Bone marrow (tissue), 2 donors: Measurements from ENCODE around the gene RASGRP2.
"Not testable (repeated sequence)": the region's sequence is repeated elsewhere in the genome, so short reads cannot be mapped to it uniquely, and the experiment has no call there.

Experiments
- DNase-seq, 2 donors: peaks; one replicate each; lab custom pipeline; 2025; lab: John Stamatoyannopoulos, UW

RASGRP2 gene

DNA sequence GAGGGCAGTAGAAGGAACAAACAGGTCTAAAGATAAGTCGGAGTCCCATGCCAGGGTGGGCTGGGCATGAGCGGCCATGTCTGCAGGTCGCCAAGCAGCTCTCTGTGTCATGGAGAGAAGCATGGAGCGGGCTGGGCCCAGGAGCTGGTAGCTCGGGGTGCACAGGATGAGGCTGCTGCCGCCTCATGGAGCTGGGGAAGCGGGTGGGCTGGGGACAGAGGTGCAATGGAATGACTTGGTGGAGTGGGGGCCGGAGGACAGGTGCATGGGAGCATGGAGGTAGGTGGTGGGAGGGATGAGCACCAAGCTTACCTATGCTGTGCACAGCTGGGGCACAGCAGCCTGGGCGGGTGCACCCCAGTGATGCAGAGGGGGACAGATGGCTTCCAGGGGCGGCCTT is 24.5 kb downstream of the RASGRP2 start:
- DNase-seq: no peak

DNA sequence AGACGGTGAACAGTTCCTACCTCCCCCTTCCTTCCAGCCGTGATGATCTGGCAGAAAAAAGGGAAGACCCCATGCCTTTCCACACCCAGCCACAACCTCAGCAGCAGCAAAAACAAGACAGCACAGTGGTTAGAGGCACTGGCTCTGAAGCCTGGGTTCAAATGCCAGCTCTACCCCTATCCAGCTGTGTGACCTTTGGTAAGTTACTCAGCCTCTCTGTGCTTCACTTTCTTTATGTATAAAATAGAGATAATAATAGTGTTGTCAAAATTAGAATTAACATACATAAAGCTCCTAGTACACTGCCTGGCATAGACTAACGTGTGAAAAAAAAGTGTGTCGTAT is 25.2 kb downstream of the RASGRP2 start:
- DNase-seq: no peak

DNA sequence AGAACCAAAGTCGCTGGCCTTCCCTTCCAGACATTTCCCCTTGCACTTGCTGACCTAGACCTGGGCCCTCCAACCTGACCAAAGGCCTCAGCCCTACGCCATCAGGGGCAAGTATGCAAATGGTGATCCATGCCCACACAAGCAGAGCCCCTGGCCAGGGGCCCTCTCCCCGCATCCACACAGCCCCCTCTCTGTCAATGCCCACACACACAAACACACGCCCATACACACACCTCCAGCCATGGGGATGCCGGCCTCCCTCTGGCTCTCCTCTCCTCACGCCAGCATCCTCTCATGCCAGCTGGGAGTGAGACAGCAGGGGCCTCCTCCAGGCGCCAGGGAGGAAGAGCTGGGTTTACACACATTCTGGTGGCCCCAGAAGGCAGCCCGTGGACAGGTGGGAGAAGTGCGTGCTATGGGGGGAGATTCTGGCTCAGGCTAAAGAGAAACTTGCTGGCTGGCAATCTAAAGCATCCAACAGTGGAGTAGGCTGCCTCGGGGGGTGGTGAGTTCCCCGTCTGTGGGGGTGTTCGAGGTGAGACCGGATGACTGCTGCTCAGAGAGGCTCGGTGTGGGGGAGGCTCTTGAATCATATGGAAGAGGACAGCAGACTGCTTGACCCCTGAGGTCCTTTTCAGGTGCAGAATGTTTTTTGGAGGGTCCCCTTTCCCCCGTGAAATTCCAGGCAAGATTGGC is 25.7 kb downstream of the RASGRP2 start:
- no peak for DNase-seq

DNA sequence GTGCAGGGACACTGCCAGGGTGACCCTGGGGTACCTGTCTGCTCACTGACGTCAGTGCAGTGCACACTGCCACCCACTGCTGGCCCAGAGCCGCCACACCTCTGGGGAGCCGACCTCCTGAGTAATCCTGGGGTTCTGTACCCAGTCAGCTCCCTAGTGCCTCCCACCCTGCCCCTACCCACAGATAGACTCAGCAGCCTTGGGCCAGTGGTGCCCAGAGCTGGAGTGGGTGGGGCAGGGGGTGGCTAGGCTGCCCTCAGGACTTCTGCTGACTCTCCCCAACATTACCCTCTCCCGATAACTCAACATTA is 26.7 kb downstream of the RASGRP2 start:
- DNase-seq: no peak

DNA sequence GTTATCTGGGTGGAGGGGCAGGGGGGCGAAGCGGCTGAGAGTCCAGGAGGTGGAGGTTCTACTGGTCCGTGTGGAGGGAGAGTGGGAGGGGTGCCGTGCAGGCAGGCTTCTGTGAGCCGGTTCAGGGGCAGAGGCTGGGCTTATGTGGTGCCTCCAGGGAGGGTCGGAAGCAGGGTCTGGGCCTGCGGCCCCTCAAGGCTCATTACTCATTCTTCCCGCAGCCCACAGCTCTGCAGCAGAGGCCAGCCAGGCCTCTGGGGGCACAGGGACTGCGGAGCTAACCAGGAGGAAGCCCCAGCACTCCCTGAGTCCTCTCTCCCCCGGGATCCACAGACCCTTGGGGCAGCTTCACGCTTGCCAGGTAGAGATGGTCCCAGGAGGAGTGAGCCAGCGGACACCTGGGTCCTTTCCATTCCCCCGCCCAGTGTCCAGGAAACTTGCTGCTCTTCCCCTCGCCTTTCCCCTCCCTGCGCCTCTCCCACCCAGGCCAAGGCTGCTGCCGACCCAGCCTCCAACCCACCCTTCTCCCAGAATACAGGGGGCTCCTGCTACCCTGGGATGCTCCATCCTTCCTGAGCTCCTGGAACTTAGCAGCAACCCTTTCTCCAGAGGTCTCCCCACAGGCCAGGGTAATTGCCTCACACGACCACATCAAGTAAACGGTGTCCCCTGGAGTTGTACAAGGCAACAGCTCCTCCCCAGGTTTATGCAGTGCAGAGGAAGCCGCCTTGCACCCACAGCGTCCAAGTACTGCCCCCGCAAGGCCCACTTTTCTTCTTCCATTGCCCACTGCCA is 27.3 kb downstream of the RASGRP2 start:
- DNase-seq: peak in 1 of 2 donors; percentile 16

DNA sequence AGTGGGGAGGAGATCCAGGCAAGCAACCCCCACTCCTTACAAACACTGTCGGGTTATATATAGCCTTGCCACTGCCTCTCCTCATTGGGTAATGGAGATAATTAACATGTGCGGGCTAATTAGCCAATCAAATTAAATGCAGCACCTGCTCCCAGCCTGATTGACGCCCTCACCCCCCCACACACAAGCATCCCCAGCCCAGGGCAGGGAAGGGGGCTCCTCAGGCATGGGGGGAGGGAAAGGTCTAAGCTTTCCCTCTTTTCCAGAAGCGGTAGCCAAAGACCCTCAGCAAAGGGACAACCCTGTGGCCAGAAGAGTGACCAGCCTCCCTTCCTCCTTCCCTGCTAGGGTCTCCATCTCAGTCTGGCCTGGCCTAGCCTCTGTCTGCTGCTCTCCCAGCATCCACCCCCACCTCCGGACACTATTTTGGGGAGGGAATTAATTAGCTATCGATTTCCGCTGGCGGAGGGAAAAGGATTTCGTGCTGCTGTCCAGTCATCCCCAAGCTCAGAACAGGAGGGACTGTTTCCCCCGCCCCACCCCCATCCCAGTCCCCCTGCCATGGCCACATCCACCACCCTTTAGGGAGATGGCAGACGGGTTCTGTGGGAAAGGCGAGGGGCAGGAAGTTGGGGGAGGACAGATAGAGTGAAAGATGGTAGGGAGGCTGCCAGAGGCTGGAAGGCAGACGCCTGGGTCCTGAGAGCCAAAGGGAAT is 28.0 kb downstream of the RASGRP2 start:
- DNase-seq: no peak

DNA sequence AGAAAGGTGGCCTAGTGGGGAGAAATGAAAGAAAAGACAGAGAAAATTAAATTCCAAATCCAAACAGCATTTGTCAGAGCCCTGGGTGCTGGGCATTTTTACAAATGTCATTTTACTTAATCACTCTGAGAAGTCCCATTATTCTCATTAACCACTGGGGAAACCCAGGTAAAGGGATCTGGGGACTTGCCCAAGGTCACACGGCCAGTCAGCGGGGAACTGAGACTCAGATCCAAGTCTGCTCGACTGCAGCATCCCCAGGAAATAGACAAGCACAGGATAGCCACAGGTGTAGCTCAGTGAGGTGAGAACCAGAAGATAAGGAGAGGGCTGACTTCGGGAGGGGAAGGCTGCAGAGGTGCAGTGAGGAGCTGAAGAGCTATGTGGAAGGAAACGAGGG is 28.8 kb downstream of the RASGRP2 start:
- no peak for DNase-seq

DNA sequence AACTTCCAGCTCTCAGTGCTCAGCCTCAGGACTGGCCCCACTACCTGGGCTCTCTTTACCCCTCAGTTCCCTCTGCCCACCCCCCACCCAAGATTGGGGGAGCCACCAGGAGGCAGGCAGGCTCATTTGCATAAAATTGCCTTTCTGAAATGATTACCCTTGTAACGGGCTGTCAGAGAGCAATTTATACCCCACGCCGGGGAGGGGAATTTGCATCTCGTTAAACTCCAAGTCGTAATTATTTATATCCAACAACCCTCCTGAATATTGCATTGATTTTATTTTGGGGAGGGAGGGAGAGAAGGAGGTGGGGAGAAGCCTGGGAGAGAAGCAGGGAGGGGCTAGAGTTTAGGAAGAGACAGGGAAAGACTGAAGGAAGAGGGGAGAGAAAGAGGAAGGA is 29.3 kb downstream of the RASGRP2 start:
- no peak for DNase-seq

DNA sequence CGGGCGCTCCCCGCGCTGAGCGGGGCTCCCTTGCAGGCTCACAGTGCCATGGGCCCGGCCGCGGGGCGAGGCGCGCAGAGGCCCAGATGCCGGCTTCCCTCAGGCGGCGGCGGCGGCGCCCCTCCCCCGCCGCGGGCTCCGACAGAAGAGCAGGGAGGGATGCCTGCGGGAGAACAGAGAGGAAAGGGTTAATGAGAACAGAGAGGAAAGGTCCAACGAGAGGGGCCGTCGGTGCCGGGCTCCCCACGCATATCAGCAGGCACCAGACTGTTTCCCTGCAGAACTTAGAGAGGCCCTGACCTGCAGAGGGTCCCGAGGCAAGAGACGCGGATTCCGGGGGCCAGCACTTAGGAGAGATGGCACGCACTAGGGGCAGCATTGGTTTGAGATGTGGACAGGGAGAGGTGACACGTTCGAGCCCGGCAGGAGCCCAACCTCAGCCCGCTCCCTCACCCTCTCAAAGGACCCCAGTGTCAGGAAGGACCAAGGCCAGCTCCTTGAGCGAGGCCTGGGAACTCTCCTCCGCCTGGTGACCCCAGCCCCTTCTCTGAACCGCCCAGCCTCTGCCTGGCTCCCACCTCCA is 30.1 kb downstream of the RASGRP2 start:
- DNase-seq: no peak

DNA sequence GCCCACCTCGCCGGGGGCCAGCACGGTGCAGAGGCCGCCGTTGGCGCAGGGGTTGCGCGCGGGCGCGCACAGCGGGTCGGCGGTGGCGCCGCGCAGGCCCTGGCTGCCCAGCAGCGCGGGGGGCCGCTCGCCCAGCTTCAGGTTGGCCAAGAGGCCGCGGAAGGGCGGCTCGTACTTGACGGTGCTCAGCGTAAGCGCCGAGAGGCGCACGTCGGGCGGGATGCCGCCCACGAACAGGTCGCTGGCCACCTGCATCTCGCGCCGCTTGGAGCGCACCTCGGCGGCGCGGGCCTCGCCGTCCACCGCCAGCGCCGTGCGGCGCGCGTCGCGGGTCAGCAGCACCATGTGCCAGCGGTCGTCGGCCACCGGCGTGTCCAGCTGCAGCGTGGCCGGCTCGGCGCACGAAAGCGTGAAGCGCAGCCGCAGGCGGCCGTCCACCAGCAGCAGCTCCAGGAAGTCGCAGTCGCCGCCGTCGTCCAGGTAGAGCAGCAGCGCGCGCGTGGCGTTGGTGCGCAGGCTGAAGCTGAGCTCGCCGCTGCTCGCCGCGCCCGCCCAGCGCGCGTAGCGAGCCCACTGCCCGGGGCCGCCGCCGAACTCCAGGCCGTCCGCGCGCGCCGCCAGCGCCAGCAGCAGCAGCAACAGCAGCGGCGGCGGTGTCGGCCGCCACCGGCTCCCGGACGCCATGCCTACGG is 30.8 kb downstream of the RASGRP2 start:
- DNase-seq: no peak

DNA sequence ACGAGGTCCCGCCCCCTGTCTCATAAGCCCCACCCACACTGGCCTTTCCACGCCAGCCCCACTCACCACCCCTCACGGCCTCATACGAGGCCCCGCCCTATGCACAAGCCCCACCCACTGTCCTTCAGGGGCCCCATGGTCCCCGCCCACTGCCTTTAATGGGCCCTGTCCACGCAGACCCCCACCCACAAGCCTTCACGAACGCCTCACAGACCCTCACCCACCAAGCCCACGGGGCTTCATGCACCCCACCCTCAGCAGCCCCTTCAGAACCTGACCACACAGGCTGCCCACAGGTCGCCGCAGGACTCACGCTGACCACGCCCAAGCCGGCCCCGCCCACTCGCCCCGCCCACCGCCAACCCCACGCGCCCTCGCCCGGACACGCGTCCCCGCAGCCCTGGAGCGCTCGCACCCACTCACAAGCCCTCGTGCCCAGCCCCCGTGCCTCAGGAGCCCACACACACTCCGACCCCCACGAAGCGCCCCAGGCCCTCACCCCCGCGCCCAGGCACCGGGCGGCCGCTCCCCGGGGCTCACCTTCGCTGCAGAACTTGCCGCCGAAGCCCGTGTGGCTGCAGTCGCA is 31.4 kb downstream of the RASGRP2 start:
- no peak for DNase-seq

DNA sequence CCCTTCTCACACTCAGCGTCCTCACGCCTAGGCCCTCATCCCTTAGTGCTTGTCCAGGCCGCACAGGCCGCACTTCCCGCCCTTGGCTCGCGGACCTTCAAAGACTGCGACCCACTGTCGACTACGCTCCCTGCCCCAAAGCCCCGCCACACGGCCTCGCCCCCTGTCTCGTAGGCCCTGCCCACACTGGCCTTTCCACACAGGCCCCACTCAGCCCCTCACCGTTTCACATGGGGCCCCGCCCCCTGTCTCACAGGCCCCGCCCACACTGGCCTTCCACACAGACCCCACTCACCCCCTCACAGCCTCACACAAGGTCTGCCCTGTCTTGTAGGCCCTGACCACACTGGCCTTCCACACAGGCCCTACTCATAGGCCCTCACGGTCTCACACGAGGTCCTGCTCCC is 32.0 kb downstream of the RASGRP2 start:
- no peak for DNase-seq

DNA sequence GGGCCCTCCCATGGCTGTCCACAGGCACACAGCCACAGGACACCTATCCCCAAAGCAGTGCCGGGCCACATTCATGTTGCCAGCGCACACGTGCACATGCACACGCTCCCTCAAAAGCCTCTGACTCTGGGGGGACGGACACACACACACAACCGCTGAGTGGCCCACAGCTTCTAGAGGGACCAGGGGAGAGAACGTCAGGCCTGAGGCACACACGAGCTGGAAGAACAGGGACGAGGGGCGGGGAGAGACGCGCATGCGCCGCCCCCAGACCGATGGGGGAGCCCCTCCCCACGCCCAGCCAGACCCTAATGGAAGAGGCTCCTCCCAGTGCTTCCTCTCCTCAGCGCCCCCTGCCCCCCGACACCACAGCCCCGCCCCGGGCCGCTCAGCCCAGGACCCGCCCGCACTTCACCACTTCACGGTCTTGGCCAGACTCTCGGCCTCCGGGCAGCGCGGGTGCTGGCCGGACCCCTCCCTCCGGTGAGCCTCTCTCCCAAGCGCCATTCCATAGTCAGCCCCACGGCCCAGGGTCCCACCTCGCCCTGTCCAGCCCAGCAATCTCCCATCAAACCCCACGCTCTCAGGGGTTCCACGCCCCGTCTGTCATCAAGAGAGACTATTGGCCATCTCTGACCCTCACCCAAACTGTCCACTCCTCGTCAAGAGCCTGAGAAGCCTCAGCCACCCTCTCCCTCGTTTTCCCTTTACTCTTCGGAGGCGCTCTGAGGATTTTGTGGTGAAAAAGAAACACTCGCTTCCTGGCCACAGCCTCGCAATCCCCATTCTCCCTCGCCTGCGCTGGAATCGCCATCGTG is 32.6 kb downstream of the RASGRP2 start:
- DNase-seq: no peak

DNA sequence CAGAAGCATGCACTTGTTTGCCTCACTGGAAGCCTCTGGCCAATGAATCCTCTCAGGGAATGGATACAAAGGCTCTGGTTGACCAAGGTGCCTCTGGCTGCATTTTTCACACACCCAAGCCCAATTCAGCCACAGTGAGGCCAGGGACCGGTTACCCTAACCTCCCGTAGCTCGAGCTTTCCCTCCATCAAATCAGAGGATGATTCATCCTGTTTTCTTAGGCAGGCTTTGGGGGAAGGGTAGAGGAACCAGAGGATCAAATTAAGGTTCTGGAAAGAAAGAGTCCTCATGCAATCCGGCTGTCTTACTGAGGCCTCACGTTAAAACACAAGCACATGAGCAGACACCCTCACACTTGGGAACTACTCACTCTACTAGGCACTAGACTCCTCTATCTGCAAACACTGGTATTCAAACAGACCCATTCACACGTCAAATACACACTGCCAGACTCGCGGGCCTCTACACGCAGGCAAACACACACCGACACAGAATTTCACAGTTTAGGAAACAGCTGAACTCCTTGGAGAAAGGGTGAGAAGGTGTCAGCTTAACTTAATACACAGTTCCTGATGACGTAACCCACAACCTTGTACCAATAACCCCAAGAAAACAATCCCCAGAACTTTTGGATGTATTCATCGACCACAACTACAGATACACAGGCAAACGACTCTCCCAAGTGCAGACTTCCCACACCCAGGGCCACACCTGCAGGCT is 33.4 kb downstream of the RASGRP2 start:
- no peak for DNase-seq

DNA sequence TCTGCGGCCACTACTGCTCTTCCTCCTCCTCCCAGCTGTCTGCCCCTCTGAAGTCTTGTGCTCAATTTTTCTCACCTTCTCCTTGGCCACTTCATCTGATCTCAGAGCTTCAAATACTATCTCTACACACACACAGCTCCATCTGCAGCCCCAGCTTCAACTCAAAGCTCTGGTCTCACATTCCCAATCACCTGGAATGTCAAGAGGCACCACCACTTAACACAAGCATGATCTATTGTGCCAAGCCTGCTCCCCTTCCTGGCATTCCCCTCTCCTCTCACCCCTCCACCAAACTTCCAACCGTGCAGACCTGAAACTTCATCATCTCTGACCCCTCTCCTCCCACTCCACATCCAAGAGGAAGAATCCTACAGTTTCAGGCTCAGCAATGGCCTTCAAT is 38.4 kb downstream of the RASGRP2 start:
- DNase-seq: no peak

DNA sequence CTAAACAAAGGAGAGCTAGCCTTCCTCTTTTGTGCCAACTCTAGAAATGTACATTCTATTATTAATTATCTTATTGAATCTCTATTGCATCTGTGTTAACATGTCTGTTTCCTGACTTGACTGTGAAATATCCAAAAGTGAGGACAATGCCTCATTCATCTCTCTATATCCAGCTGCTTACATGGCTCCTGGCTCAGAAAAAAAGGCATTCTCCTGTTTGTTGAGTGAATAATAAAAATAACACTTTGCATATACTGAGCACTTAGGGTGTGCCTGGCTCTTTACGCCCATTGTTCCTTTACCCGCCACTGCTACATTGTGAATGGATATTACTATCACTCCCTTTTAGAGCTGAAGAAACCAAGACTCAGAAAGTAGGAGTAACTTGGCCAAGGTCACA is 40.9 kb downstream of the RASGRP2 start:
- no peak for DNase-seq

DNA sequence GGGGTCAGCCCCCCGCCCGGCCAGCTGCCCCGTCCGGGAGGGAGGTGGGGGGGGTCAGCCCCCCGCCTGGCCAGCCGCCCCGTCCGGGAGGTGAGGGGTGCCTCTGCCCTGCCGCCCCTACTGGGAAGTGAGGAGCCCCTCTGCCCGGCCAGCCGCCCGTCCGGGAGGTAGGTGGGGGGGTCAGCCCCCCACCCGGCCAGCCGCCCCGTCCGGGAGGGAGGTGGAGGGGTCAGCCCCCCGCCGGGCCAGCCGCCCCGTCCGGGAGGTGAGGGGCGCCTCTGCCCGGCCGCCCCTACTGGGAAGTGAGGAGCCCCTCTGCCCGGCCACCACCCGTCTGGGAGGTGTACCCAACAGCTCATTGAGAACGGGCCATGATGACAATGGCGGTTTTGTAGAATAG is 42.0 kb downstream of the RASGRP2 start:
- DNase-seq: not testable (repeated sequence)

DNA sequence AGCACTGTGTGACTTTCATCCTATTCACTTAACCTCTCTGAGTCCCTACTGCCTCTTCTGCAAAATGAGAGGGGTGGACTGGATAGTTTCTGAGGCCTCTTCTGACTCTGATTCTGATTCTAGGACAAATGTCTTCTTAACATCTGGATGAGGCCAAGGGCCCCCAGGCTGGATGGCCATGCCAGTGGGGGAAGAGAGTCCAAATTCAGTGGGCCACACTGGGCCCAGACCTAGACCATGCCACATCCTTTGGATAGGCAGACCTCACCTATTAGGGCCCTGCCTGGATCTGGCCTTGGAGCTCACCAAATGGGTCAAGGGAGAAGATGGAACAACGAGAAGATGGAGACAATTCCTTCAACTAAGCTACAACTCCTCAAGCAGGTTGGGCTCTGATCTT is 45.5 kb downstream of the RASGRP2 start:
- no peak for DNase-seq

DNA sequence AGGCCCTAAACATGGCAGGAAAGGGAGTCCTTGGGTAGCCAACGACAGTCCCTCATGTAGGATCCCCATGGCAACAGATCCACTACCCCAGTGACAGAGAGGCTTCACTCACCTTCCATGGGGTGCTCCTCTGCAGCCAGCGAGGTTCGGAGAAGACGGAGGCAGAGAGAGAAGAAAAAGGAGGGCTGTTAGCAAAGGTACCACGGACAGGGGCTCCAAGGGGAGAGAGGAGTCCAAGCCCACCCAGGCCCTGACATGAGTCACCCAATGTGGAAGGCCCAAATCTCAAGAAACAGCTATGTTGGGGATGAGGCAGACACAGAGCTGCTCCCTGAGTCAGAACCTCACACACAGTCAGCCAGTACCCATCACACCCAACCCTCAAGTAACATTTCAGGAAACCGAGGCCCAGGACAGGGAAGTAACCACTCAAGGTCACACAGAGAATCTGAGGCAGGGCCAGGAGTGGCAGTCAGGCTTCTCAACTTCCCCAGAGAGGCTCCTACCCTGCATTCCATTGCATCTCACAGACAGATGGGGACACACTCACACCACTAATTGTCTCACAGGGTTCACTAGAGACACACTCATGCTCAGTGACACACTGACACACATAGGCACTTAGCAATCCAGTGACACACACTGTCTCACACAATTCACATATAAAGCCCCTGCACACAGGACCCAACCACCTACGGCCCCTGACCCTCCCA is 46.1 kb downstream of the RASGRP2 start:
- DNase-seq: no peak

DNA sequence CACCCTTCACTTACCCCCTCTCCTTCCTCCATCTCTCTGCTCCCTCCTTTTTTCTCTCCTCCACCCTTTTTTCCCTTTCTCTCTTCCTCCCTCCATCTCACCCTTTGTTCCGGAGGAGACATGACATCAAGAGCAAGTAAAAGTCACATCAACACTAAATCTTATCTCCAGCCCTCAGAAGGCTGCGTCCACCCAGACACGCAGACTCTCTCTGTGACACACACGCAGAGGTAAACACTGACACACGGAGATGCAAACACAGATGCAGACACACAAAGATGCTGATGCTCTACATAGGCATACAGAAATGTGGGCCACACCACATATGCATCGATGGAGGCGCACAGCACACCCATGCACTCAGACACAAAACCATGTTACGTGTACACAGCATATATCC is 47.9 kb downstream of the RASGRP2 start:
- DNase-seq: no peak
